K562 (cell line): ENCODE results near the gene CRYBB1. TPM values are rescaled to one million over a fixed set of nuclear protein-coding genes. Genes with fewer than 3 reads are reported as not detected.
A peak's percentile ranks its signal among the peaks of the same experiment; 100 is the strongest.

ENCODE experiments used
- ATF7 ChIP-seq: fragments of 450-650 bp; IDR thresholded peaks from 2 replicates; pipeline ENCODE4 v1.7.1; 2014; ENCODE audit warnings: mild to moderate bottlenecking, moderate library complexity
- CBFA2T3 ChIP-seq: fragments of 450-650 bp; IDR thresholded peaks from 2 replicates; pipeline ENCODE4 v1.6.1; 2017
- CEBPZ ChIP-seq: fragments of 150-350 bp; IDR thresholded peaks from 2 replicates; pipeline ENCODE4 v1.6.1; 2014; ENCODE audit warnings: low read depth, mild to moderate bottlenecking, low read length, borderline replicate concordance
- HDAC3 ChIP-seq: fragments of 450-650 bp; IDR thresholded peaks from 2 replicates; pipeline ENCODE4 v1.6.1; 2018; ENCODE audit warnings: borderline replicate concordance, mild to moderate bottlenecking, moderate library complexity; ENCODE audit not compliant: partially characterized antibody
- RBM15 ChIP-seq: fragments of 200-400 bp; formaldehyde crosslinking; IDR thresholded peaks from 2 replicates; pipeline ENCODE4 v1.6.1; 2018; ENCODE audit warnings: mild to moderate bottlenecking, low read length, moderate library complexity; ENCODE audit not compliant: insufficient read depth
- REST ChIP-seq, 2 experiments: fragments of 450-650 bp; formaldehyde crosslinking in 1 of 2; IDR thresholded peaks; 2 replicates each; pipeline versions ENCODE4 v1.4.0 to v1.6.1; 2014 to 2020; ENCODE audit warnings: mild to moderate bottlenecking in 2 of 2, borderline replicate concordance in 1 of 2, low read depth in 1 of 2
- SFPQ ChIP-seq: fragments of 200-400 bp; formaldehyde crosslinking; IDR thresholded peaks from 2 replicates; pipeline ENCODE4 v1.6.1; 2017; ENCODE audit warnings: mild to moderate bottlenecking, low read depth, low read length, moderate library complexity
- TCF15 ChIP-seq: fragments of 250-450 bp; sonication (Bioruptor Pico); IDR thresholded peaks from 2 replicates; pipeline ENCODE4 v1.8.0; 2022; ENCODE audit warnings: moderate library complexity, mild to moderate bottlenecking, inconsistent platforms
- ZNF121 ChIP-seq: sonication (generic); formaldehyde crosslinking; conservative IDR thresholded peaks from 2 replicates; pipeline ENCODE4 v1.8.0; 2022; ENCODE audit warnings: missing genetic modification reagents
- ZNF780A ChIP-seq: fragments of 250-450 bp; sonication (Bioruptor Pico); IDR thresholded peaks from 2 replicates; pipeline ENCODE4 v1.5.0; 2021; ENCODE audit warnings: mild to moderate bottlenecking
- polyA plus RNA-seq, 8 experiments: library from polyadenylated mRNA; depleted of rRNA in 4 of 8; stranded (reverse) in 5 of 8; unstranded in 3 of 8; fragments of >200 nt; fragmentation: Nextera tagmentation in 2 of 8; fragmentation: Illumina TruSeq in 1 of 8; extraction: Ambion mirVana in 2 of 8; extraction: Trizol in 1 of 8; gene quantifications; 2 replicates each; pipeline versions ENCODE4 v1.2.1 to v1.2.3, GENCODE V29; 2011 to 2014; ENCODE audit warnings: inconsistent platforms in 1 of 8, missing spikeins in 1 of 8
- total RNA-seq, 7 experiments: library from RNA; depleted of rRNA in 6 of 7; stranded (reverse); fragments of >200 nt in 6 of 7; fragmentation: Illumina TruSeq in 2 of 7; extraction: Trizol in 2 of 7; gene quantifications; 2 replicates each; pipeline versions ENCODE4 v1.2.1 to v1.2.3, GENCODE V29; 2011 to 2021; ENCODE audit warnings: low replicate concordance in 1 of 7
- TF ChIP-seq, protein P1 (sequence below): fragments of 450-650 bp; formaldehyde crosslinking; IDR thresholded peaks from 2 replicates; pipeline ENCODE4 v1.4.0; 2020; ENCODE audit warnings: mild to moderate bottlenecking

Gene CRYBB1
- total and polyA plus RNA-seq, 9 of the 15 experiments (the other 6 are each of a cell fraction or from before 2014, with no cell fraction given): 0.16 to 0.45 (median 0.33) TPM; not detected in 2

GRCh38 chr22:26573026-26573662 lies 44.7 kb downstream of the CRYBB1 start (continued):
- TF ChIP-seq ZNF780A (CRISPR knock-in tag): no peak
- no peak for TF ChIP-seq TCF15 (CRISPR knock-in tag)
- 0 out of 2 replicates have a peak, but pooled peaks have one; percentile 38 for TF ChIP-seq ATF7
- TF ChIP-seq HDAC3: no peak
- TF ChIP-seq SFPQ: no peak
- TF ChIP-seq RBM15: no peak
- TF ChIP-seq CEBPZ: no peak
- TF ChIP-seq, protein P1, sequence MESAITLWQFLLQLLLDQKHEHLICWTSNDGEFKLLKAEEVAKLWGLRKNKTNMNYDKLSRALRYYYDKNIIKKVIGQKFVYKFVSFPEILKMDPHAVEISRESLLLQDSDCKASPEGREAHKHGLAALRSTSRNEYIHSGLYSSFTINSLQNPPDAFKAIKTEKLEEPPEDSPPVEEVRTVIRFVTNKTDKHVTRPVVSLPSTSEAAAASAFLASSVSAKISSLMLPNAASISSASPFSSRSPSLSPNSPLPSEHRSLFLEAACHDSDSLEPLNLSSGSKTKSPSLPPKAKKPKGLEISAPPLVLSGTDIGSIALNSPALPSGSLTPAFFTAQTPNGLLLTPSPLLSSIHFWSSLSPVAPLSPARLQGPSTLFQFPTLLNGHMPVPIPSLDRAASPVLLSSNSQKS: no peak
- no peak for TF ChIP-seq REST (IDR thresholded peaks at IDR 0.05; ENCODE audit: borderline replicate concordance)
- no peak for TF ChIP-seq REST (CRISPR knock-in tag; IDR thresholded peaks at IDR 0.05; ENCODE audit: low read depth)
- peak; percentile 68 for TF ChIP-seq CBFA2T3
- TF ChIP-seq ZNF121 (CRISPR knock-in tag): peak; percentile 57
